GM19397 (cell line): ENCODE results near the gene SOX13.

Source experiments
- ATAC-seq: cut with Tn5 transposase; IDR thresholded peaks from one replicate; pipeline ENCODE4 v1.9.1; 2021; ENCODE audit warnings: mild to moderate bottlenecking, moderate library complexity; ENCODE audit not compliant: unreplicated experiment

The SOX13 gene

DNA sequence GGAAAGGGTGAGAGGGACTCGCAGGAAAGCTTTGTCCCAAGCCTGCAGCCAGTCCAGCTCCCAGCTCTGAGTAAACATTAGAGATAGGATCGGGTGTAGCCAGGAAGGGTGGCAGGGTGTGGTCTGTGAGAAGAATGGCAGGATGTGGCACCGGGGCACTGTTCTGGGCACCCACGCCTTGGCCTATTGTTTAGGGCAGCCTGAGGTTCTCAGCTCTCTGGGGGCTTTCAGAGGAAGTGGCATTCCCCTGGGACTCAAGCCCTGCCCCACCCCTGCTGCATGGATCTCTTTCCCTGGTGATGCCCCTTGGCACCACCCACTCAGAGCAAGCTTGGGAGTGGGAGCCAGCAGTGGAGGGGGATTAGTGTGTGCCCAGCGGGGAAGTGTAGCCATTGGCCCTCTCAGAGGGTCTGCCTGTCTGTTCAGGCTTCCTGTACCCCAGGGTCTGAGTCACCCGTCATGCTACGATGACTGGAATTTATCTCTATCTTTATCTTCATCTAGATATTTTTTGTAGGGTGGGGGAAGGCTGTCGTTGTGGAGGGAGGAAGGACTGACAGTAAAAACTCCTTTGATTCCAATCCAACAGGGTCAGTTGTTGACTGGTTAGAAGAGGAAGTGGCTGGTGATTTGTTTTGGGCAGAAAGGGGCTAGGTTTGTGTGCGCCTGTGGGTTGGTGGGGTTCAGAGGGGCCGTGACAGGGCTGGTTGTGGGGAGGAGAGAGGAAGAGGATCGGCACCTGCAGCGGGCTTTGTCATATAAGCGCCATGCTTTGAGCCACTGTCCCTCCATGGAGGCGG, 31.6 kb downstream of the SOX13 start:
- no peak for ATAC-seq

DNA sequence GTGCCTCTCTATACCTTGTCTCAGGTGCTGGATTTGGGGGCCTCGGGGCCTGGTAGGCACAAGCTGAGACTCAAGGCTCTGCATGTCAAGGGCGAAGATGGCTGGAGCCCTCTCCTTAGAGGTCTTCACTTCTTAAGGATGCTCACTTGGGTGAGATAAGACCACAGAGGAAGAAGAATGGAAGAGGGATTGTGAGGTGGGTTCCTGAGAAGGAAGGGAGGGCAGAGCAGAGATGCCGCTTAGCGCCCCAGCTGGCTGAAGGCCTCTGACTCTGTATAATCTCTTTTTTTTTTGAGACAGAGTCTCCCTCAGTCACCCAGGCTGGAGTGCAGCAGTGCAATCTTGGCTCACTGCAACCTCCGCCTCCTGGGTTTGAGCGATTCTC, 32.2 kb downstream of the SOX13 start:
- no peak for ATAC-seq

DNA sequence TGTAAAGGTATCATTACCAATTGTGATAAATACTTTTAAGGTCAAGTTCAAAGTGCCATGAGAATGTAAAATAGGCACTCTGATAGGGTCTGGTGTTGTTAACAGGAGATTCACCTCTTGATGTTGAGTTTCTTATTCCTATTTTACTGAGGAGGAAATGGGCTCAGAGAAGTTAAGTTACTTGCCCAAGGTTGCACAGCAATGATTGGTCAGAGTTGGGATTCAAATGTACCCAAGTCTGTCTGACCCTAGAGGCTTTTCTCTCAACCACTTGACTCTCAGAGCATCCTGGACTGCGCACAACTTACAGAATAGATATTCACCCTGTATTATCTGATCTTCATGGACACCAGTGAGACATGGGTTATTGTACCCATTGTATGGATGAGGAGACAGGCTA, 33.9 kb downstream of the SOX13 start:
- no peak for ATAC-seq

DNA sequence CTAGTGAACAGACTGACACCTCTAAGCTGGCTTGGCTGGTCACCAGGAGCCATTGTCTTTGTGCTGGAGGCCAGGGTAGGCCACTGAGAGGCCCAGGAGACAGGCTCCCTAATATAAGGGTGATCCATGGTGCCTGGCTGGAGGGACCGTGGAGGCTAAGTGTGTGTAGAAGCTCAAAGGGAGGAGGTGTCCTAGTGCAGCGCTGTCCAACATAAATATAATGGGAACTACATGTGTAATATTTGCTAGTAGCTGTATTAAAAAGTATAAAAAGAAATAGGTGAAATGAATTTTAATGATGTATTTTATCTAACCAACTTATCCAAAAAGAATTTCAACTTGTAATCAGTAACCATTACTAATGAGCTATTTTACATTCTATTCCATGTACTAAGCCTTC, 35.0 kb downstream of the SOX13 start:
- no peak for ATAC-seq

DNA sequence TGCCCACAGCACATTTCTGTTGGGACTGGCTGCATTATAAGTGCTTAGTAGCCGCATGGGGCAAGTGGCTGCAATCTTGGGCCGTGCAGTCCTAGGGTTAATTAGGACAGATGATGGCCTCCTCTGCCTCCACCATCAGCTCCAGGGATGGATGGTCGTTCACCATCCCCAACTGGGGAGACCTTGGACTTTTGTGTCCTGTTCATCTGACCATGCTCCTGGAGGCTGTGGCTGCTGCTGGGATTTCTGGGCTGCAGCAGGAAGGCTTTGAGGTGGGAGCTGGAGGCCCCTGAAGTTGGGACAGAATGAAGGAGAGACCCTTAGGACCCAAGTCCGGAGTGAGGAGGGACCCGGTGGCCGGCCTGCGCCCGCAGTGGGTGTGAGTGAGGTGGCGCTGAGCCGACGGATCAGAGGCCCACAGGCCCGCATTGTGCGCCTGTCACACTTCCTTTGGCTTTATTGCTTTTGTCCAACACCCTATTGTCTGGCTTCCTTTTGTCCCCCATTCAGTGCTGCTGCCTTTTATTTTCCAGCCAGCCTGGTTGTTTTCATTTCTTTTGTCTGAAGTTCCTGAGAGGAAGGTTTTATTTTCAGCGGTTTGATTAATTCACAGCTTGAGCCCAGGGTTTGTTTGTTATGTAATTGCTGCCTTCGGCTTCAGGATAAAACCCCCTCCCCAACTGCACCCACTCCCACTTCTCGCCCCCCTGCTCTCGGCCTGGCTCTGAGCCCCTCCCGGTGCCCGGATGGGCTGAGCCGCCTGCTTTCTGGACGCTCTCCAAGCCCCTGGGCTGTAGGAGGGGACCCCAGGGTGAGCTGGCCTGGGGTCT, 35.6 kb downstream of the SOX13 start:
- ATAC-seq, result no peak

DNA sequence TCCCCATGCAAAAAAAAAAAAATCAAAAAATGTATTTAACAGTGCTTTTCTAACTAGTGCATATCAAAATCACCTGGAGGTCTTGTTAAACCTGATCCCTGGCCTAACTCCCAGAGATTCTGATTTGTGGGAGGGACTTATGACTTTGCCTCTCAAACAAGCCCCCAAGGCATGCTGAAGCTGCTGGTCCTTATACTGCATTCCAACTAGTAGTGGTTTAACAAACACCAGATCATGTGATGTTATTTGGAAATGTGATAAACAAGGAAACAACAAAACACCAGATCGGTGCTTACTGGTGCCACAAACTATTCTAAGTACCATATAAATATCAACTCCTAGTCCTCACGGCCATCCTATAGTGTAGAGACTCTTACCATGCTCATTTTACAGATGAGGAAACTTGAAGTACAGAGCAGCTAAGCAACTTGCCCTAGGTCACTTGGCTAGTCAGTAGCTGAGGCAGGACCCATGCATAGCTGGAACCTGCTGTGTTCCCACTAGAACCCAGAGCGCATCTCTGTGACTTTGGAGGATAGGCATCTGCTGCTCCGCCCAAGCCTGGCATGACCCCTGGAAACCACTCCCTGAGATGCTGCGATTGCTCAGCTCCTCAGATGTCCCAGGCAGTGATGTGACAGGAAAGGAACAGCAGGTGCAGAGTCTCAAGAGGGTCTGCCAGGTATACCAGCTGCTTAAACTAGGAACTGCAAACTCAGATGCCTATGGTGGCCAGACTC, 38.1 kb downstream of the SOX13 start:
- no peak for ATAC-seq

DNA sequence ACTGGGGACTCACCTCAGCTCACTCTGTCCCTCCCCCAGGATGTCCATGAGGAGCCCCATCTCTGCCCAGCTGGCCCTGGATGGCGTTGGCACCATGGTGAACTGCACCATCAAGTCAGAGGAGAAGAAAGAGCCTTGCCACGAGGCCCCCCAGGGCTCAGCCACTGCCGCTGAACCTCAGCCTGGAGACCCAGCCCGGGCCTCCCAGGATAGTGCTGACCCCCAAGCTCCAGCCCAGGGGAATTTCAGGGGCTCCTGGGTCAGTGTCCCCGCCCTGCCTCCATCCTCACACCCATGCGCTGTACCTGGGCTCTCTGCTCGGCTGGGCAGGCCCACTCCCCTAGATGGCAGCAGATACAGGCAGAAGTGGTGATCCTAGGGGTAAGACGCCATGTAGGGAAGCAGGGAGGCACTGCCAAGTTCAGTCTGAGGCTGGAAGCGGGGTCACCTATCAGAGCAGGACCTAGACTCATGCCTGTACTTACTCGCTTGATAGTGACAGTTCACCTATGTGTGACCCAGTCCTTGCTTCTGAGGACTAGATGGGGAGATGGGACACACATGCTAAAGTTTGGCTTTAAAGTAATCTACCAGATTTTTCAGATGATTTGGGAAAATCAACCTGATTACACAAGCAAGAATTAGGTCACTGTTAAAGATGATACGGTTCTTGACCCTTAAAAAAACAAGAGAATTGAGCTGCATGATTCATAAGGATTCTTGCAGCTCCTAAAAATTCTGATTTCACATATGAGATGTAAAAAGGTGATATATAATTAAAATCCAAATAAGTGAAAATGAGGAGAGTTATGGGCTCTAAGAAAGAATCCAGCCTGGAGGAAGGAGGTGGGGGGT, 40.2 kb downstream of the SOX13 start:
- ATAC-seq, result no peak

DNA sequence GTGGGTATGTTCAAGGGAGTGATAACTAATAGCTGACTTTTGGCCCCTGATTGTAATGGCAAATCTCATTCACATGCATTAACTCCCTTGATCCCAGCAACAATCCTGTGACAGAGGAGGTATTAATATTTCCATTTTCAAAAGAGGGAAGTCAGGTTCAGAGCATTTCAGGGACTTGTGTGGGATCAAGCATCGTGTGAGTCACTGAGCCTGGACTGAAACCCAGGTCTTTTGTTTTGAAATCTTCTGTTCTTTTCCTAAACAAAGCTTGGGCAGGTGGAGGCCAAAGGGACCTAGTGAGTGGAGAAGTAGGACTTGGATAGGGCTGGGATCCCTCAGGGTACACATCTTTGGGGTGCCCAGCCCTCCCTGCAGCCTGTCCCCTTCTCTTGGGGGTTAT, 41.0 kb downstream of the SOX13 start:
- ATAC-seq, result no peak

DNA sequence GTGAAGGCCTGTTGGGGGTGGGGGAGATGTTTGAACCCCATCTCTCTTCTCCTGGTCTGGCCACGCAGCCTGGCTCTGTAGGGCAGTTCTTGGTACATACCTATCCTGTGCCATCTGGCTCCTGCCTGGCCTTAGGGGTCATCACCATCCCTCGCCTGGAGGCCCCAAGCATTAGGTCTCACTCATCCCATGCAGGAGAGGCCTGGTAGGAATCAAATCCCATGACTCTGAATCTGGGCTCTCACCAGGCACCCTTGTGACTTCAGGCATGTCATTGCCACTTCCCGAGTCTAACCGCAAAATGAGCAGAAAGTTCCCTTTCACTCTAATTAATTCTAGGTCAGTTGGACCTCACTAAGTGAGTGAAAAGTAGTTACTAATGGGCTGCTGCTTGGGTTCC, 41.7 kb downstream of the SOX13 start:
- ATAC-seq, result no peak

DNA sequence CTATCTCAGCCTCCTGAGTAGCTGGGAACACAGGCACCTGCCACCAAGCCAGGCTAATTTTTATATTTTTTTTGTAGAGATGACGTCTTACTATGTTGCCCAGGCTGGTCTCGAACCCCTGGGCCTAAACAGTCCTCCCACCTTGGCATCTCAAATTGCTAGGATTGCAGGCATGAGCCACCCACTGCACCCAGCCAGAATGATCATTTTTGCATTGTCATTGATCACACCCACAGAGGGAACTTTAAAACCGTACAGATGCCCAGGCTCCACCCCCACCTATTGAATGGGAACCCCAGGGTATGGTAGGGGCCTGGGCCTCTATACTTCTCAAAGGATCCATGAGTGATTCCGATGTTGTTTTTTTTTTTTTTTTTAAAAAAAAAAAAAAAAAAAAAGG, 42.2 kb downstream of the SOX13 start:
- ATAC-seq, result no peak

DNA sequence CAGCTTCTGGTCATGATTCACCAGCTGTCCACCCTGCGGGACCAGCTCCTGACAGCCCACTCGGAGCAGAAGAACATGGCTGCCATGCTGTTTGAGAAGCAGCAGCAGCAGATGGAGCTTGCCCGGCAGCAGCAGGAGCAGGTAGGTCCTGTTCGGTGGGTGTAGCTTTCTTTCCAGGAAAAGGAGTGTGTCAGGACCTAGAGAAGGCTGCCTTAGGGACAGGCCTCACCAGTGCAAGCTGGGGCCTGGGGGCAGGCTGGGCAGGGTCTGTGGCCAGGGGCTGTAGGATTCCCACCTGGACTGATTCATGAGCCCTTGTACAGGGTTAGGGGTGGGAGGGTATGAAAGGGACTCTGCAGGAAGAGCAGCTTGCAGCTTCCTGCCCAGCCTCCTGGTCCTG, 43.6 kb downstream of the SOX13 start:
- ATAC-seq, result no peak

DNA sequence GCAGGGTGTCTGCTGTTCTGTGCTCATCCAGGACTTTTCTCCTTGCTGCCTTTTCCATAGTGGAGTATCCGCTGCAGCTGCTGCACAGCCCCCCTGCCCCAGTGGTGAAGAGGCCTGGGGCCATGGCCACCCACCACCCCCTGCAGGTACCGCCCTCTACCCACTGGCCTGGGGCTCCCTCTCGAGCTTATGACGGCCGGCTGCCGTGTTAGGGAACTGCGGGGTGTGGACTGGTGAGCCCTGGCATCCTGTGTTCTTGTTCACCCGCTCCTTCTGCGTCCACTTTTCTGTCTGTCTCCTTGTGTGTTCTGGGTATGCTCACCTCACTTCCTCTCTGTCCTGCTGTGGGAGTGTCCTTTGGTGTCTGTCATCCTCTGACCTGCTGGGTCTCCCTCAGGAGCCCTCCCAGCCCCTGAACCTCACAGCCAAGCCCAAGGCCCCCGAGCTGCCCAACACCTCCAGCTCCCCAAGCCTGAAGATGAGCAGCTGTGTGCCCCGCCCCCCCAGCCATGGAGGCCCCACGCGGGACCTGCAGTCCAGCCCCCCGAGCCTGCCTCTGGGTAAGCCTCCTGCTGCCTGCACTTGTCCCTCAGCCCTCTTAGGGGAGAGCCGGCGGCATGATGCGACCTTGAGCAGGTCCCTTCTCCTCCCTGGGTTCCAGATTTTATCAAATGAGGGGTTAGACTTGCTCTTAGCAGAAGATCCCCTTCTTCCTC, 49.1 kb downstream of the SOX13 start:
- ATAC-seq, result no peak

DNA sequence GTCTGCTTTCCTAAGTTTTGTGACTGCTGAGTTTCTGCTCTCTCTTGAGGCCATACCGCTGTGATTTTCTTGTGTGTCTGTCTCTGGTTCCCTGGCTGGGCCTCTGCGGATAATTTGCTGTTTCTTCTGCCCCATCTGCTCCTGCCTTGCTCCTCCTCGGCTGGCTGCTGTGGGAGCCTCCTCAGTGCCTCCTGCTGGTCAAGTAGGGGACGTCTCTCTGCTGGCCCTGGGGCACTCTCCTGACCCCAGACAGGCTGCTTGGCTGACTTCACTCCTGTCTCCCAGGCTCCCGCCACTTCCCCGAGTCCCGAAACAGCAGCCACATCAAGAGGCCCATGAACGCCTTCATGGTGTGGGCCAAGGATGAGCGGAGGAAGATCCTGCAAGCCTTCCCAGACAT, 50.5 kb downstream of the SOX13 start:
- ATAC-seq, result no peak

DNA sequence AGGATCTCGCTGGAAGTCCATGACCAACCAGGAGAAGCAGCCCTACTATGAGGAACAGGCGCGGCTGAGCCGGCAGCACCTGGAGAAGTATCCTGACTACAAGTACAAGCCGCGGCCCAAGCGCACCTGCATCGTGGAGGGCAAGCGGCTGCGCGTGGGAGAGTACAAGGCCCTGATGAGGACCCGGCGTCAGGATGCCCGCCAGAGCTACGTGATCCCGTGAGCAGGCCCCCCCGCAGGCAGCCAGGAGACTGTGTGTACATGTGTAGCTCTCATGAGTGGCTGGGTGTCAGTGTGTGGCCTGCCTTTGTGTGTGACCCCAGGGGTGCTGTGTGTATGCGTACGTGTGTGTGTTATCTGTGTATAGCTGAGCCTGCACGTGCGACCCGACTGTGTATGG, 51.7 kb downstream of the SOX13 start:
- ATAC-seq, result no peak

DNA sequence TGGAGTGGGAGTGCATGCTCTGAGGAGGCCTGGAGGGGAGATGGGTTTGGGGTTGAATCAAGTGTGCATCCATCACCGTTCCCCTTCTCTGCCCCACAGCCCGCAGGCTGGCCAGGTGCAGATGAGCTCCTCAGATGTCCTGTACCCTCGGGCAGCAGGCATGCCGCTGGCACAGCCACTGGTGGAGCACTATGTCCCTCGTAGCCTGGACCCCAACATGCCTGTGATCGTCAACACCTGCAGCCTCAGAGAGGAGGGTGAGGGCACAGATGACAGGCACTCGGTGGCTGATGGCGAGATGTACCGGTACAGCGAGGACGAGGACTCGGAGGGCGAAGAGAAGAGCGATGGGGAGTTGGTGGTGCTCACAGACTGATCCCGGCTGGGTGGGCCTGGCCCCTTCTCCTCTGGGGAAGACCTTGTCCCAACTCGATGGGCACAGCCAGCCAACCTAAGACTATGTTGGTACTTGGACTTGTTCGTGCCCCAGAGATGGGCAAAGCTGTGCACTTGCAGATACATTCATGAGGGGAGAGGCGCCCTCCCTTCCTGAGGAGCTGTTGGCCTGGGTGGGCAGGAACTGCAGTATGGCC, 52.9 kb downstream of the SOX13 start:
- ATAC-seq, result no peak

DNA sequence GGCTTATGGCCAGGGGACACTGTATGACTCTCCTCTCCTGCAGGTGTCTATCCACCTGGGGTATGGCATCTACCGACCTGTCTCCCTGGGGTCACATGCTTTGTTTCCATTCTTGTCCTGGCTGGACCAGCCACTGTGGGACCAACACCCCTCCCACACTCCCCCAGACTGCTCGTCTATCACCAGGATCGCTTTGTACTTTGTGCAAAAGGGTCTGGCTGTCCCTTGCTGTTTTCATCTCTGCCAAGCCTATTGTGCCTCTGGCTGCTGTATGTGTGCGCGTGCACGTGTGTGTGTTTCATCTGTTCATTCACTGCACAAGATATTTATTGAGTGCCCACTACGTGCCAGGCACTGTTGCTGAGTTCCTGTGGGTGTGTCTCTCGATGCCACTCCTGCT, 53.5 kb downstream of the SOX13 start:
- ATAC-seq, result no peak

DNA sequence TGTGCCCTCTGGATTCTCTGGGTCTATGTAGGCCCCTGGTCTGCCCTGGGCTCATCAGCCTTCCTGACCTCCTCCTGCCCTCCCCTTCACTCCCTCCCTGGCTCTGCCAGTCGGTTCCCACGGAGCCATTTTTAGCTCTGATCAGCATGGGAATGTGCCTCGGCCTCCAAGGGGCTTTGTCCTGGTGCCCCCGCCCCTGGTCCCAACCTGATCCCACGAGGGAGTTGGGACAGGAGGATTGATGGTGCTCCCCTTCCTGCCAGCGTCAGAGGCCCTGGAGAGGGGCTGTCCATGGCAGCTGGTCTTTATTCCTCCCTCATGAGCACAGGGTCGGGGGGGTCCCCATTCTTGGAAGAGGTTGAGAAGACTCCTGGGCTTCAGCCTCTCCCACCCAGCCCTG, 54.0 kb downstream of the SOX13 start:
- ATAC-seq, result no peak

DNA sequence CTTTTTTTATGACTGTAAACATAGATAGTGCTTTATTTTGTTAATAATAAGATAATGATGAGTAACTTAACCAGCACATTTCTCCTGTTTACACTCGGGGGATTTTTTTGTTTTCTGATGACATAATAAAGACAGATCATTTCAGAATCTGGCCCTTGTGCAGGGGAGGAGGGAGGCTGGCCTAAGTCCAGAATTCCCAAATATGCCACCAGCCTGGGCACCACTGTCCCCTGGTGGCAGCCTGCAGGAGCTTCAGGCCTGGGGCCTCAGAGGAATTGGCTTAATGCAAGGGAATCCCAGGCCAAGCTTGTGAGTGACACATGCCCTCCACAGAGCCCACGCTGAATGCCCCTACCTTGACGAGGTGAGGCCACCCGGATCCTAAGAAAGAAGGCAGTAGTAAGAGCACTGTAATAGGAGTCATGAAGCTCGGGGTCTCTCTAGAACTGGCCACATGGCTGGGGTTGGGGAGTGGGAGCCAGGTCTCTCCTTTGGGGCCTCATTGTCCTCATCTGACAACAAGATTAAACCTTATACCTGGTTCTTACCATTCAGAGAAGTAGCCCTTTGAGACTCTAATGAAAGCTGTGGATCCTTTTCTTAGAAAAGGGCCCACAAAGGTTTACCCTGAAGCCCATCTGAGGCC, 54.8 kb downstream of the SOX13 start:
- ATAC-seq, result no peak

DNA sequence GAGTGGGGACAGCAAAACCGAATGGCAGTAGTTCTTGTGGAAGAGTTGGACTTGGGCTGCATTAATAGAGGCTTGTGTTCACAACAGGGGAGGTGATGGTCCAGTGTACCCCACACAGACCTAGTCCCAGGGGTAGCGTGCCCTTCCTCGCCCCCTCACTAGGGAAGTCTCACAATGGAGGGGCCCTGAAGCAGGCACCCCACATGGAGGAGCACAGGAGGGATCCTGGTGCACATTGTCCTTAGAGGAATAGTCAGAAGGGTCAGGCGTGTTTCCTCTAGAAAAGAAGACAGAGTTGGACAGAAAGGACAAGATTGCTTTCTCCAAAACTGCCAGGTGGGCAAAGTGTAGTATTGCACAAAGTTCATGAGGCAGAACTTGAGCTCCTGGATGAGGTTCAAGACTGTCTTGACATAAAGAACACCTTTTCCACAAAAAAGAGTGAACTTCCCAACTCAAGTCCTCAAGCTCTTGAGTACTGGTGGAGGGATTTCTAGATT, 55.6 kb downstream of the SOX13 start:
- ATAC-seq, result no peak
